Esophagus muscularis mucosa (tissue), 4 donors: ENCODE data around the gene ITGB5. TPM values are rescaled to one million over a fixed set of nuclear protein-coding genes. Genes with fewer than 3 reads are reported as not detected.
A peak's percentile ranks its signal among the peaks of the same experiment; 100 is the strongest.

ENCODE experiments used
- DNase-seq: peaks from one replicate; pipeline ENCODE4 v3.0.0-alpha.2; 2017; ENCODE audit errors: extremely low spot score
- H3K27ac ChIP-seq, 4 donors: fragments of 200-600 bp; sonication (generic); replicated peaks in 1 of 4; 1 replicate in 3 of 4; 2 replicates in 1 of 4; pipeline ENCODE4 v1.5.1; 2016 to 2019; ENCODE audit warnings: mild to moderate bottlenecking in 1 of 4
- H3K27me3 ChIP-seq, 4 donors: fragments of 200-600 bp; sonication (generic); one replicate each; pipeline versions ENCODE4 v1.5.1 to v1.6.0; 2016 to 2019
- H3K36me3 ChIP-seq, 4 donors: fragments of 200-600 bp; sonication (generic); one replicate each; pipeline ENCODE4 v1.5.1; 2016 to 2019
- H3K4me1 ChIP-seq, 4 donors: fragments of 200-600 bp; sonication (generic); one replicate each; pipeline ENCODE4 v1.5.1; 2016 to 2019
- H3K4me3 ChIP-seq, 4 donors: fragments of 200-600 bp; sonication (generic); 1 replicate in 2 of 4; 2 replicates in 2 of 4; pipeline ENCODE4 v1.5.1; 2016 to 2019; ENCODE audit warnings: mild to moderate bottlenecking in 4 of 4, moderate library complexity in 1 of 4
- H3K9me3 ChIP-seq, 4 donors: fragments of 200-600 bp; sonication (generic); 1 replicate in 3 of 4; 2 replicates in 1 of 4; pipeline ENCODE4 v1.5.1; 2016 to 2019
- EP300 ChIP-seq: sonication (generic); formaldehyde crosslinking; IDR thresholded peaks from one replicate; pipeline ENCODE4 v1.6.1; 2017; ENCODE audit warnings: antibody characterized with exemption
- POLR2A ChIP-seq: fragments of 450-650 bp; IDR thresholded peaks from one replicate; pipeline ENCODE4 v1.6.1; 2017; ENCODE audit warnings: antibody characterized with exemption, moderate library complexity, mild to moderate bottlenecking, low read depth
- POLR2AphosphoS5 ChIP-seq, 2 donors: sonication (generic); formaldehyde crosslinking; IDR thresholded peaks; one replicate each; pipeline ENCODE4 v1.6.1; 2017; ENCODE audit warnings: antibody characterized with exemption in 2 of 2
- WGBS: methylation state at CpG from one replicate; pipeline ENCODE4 v1.1.5; 2018; 5-methylcytosine and 5-hydroxymethylcytosine counted together
- intact Hi-C: fragments of 100-400 bp; cut with DNase I; formaldehyde crosslinking; loops from one replicate; pipeline ENCODE4 v1.15.1; 2023
- total RNA-seq, 4 donors: library from RNA; depleted of rRNA; stranded (reverse); fragments of >200 nt; gene quantifications; one replicate each; pipeline versions ENCODE4 v1.1.0 to v1.2.1, GENCODE V29; 2016
- TF ChIP-seq, protein P1 (sequence below), 3 experiments: fragments of 200-600 bp in 2 of 3; fragments of 450-650 bp in 1 of 3; sonication (generic) in 2 of 3; IDR thresholded peaks; one replicate each; pipeline ENCODE4 v1.5.1; 2017 to 2019; ENCODE audit warnings: antibody characterized with exemption in 3 of 3, mild to moderate bottlenecking in 2 of 3, moderate library complexity in 1 of 3

Gene ITGB5
- total RNA-seq, 4 donors from 2014 or later: 114 to 284 (median 188) TPM

DNA sequence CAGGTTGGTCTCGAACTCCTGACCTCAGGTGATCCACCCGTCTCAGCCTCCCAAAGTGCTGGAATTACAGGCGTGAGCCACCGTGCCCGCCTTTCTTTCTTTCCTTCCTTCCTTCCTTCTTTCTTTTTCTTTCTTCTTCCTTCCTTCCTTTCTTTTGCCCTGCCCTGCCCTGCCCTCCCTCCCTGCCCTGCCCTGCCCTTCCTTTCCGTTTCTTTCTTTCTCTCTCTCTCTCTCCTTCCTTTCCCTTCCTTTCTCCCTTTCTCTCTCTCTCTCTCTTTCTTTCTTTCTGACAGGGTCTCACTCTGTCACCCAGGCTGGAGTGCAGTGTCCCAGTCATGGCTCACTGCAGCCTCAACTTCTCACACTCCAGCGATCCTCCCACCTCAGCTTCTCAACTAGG is 82.3 kb downstream of the ITGB5 start:
- DNase-seq: no peak
- H3K27me3 ChIP-seq: no peaks in the 10 kb centered on the region
- no peak overlapping the region for H3K4me3 ChIP-seq
- no peaks in the 10 kb centered on the region for H3K9me3 ChIP-seq
- peaks cover 0 to 26% (median 12%) of the 10 kb centered on the region in 4 donors for H3K36me3 ChIP-seq
- intact Hi-C loops: no loop called here
- WGBS: 93% methylated on average over 7 of the region's 7 CpGs
- H3K4me1 ChIP-seq: peaks cover 15 to 27% (median 25%) of the 10 kb centered on the region in 4 donors
- no peak overlapping the region for H3K27ac ChIP-seq
- TF ChIP-seq EP300: no peak
- TF ChIP-seq POLR2AphosphoS5 (IDR thresholded peaks at IDR 0.05): no peak
- no peak for TF ChIP-seq POLR2A
- TF ChIP-seq, protein P1, sequence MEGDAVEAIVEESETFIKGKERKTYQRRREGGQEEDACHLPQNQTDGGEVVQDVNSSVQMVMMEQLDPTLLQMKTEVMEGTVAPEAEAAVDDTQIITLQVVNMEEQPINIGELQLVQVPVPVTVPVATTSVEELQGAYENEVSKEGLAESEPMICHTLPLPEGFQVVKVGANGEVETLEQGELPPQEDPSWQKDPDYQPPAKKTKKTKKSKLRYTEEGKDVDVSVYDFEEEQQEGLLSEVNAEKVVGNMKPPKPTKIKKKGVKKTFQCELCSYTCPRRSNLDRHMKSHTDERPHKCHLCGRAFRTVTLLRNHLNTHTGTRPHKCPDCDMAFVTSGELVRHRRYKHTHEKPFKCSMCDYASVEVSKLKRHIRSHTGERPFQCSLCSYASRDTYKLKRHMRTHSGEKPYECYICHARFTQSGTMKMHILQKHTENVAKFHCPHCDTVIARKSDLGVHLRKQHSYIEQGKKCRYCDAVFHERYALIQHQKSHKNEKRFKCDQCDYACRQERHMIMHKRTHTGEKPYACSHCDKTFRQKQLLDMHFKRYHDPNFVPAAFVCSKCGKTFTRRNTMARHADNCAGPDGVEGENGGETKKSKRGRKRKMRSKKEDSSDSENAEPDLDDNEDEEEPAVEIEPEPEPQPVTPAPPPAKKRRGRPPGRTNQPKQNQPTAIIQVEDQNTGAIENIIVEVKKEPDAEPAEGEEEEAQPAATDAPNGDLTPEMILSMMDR (IDR thresholded peaks at IDR 0.05): no peak

DNA sequence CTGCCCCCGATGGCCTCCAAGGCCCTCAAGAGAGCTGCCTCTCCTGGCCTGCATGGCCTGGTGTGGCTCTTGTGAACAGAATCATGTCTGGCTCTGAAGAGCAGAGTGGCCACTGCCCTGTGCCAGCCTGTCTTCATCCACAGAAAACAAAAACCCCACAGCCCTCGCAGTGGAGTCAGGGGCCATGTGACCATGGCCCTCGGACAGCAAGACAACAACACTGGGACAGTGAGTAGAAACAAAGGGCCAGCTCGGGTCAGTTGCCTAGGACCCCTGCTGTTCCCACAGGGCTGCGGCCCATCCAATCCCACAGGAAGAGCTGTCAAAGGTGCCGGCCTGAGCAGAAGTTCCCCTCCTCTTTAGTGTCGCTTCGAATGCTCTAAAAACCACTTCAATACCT is 84.5 kb downstream of the ITGB5 start:
- WGBS: 87% methylated on average over 6 of the region's 8 CpGs
- intact Hi-C loops: no loop called here

DNA sequence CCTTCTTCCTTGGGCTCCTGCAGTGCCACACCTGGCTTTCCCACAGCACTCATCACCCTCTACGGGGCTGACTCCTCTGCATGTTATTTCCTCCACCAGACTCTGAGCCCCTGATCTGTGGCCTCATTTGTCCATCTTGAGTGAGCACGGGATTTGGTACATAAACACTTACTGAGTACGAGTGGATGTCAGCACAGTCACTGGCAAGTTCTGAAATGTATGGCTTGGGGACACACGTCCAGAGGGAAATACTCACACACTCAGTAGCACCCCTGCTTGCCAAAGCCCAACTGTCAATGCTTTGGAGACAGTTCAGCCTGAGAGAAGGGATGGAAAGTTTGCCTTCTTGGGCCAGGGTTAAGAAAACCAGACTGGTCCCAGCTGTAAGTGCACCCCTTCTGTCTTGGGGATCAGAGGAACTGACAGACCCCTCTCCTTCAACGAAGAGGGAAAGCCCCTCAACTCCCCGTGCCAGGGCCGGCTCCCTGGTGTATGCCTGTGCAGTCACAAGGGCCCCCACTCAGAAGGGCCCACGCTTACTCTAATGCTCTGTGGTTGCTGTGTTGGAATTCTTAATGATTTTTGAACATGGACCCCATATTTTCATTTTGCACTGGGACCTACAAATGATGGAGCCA is 85.0 kb downstream of the ITGB5 start:
- H3K27ac ChIP-seq: no peak overlapping the region
- TF ChIP-seq EP300 (no peak), POLR2A (no peak), POLR2AphosphoS5 (IDR thresholded peaks at IDR 0.05) (no peak)
- TF ChIP-seq, protein P1 (IDR thresholded peaks at IDR 0.05): no peak
- H3K4me1 ChIP-seq: peaks cover 15 to 30% (median 26%) of the 10 kb centered on the region in 4 donors
- DNase-seq: no peak
- WGBS: 85% methylated on average over 8 of the region's 8 CpGs
- intact Hi-C loops: no loop called here
- H3K9me3 ChIP-seq: no peaks in the 10 kb centered on the region
- H3K27me3 ChIP-seq: no peaks in the 10 kb centered on the region
- no peak overlapping the region for H3K4me3 ChIP-seq
- H3K36me3 ChIP-seq: peaks cover 0 to 19% (median 12%) of the 10 kb centered on the region in 4 donors

More for the DNA sequence above, 84.5 kb downstream of the ITGB5 start:
- H3K4me3 ChIP-seq: no peak overlapping the region
- no peaks in the 10 kb centered on the region for H3K9me3 ChIP-seq
- no peak for DNase-seq
- H3K36me3 ChIP-seq: peaks cover 0 to 15% (median 10%) of the 10 kb centered on the region in 4 donors
- no peaks in the 10 kb centered on the region for H3K27me3 ChIP-seq
- peaks cover 15 to 30% (median 26%) of the 10 kb centered on the region in 4 donors for H3K4me1 ChIP-seq
- H3K27ac ChIP-seq: no peak overlapping the region
- TF ChIP-seq POLR2A (no peak), EP300 (no peak), POLR2AphosphoS5 (IDR thresholded peaks at IDR 0.05) (no peak)
- TF ChIP-seq, protein P1 (IDR thresholded peaks at IDR 0.05): no peak

DNA sequence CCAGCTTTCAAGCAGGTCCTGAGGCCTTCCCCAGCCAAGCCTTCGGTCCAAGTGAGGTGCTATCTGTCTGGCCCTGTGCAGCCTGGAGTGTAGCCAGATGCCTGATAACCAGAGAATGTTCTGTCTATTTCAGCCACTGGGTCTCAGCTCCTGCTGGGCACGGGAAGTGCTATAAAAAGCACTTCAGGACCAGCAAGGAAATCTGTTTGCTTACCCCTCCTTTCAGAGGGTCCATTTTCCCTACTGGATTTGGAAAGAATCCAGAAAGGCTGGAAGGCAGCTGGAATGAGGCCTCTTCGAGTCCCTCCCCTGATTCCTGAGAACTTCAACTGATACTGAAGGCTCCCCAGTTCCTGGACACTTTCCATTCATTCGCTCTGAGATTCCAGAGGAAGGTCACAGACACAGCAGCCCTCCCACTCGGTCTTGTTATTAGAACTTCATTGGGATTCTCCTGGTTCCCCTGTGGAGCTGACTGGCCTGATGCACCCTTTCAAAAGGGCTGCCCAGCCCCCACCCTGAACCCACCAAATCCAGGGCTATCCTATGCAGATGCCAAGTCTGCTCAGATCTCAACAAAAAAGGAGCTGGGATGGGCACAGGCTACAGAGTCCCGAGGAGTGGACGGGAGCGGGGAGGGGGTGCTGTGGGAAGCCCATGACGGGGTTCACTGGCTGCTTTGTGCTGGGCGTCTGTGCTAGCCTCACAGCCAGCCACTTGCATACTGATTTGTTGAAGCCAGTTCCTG is 86.5 kb downstream of the ITGB5 start:
- DNase-seq: no peak
- no peak overlapping the region for H3K4me3 ChIP-seq
- 55% methylated on average over 9 of the region's 10 CpGs for WGBS
- peak overlapping the region in 3 of 4 donors; percentile 34 to 42 (median 36) for H3K27ac ChIP-seq
- H3K4me1 ChIP-seq: peaks cover 15 to 30% (median 26%) of the 10 kb centered on the region in 4 donors
- H3K27me3 ChIP-seq: no peaks in the 10 kb centered on the region
- TF ChIP-seq POLR2A (no peak), EP300 (no peak), POLR2AphosphoS5 (IDR thresholded peaks at IDR 0.05) (no peak)
- TF ChIP-seq, protein P1 (IDR thresholded peaks at IDR 0.05): no peak
- peaks cover 6 to 34% (median 23%) of the 10 kb centered on the region in 4 donors for H3K36me3 ChIP-seq
- H3K9me3 ChIP-seq: no peaks in the 10 kb centered on the region
- intact Hi-C loops: no loop called here
